WI38 (cell line): ENCODE results near the gene HDDC2.

ENCODE experiments used
- H3K4me3 ChIP-seq: 2 replicates; pipeline ENCODE4 v1.5.1; 2011; ENCODE audit warnings: low read depth, mild to moderate bottlenecking, control low read depth, low read length
- TF ChIP-seq, protein P1 (sequence below): IDR thresholded peaks from 2 replicates; pipeline ENCODE4 v1.5.1; 2012; ENCODE audit warnings: low read depth, mild to moderate bottlenecking, control low read depth, low read length

Gene HDDC2

DNA sequence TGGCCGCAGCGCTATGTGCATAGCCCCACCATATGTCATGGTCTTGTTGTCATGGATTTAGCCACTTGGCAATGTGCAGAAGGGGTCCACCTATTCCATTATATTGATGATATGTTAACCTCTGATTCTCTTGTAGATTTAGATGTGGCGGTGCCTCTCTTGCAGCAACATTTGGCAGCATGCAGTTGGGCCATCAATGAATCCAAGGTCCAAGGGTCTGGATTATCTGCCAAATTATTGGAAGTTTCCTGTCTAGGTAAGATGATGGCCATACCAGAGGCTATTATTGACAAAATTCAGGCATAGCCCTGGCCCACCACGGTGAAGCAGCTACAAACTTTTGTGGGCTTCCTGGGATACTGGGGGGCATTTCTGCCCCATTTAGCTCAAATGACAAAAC is 31.4 kb downstream of the HDDC2 start:
- TF ChIP-seq, protein P1, sequence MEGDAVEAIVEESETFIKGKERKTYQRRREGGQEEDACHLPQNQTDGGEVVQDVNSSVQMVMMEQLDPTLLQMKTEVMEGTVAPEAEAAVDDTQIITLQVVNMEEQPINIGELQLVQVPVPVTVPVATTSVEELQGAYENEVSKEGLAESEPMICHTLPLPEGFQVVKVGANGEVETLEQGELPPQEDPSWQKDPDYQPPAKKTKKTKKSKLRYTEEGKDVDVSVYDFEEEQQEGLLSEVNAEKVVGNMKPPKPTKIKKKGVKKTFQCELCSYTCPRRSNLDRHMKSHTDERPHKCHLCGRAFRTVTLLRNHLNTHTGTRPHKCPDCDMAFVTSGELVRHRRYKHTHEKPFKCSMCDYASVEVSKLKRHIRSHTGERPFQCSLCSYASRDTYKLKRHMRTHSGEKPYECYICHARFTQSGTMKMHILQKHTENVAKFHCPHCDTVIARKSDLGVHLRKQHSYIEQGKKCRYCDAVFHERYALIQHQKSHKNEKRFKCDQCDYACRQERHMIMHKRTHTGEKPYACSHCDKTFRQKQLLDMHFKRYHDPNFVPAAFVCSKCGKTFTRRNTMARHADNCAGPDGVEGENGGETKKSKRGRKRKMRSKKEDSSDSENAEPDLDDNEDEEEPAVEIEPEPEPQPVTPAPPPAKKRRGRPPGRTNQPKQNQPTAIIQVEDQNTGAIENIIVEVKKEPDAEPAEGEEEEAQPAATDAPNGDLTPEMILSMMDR, result no peak
- no peak overlapping the region for H3K4me3 ChIP-seq

DNA sequence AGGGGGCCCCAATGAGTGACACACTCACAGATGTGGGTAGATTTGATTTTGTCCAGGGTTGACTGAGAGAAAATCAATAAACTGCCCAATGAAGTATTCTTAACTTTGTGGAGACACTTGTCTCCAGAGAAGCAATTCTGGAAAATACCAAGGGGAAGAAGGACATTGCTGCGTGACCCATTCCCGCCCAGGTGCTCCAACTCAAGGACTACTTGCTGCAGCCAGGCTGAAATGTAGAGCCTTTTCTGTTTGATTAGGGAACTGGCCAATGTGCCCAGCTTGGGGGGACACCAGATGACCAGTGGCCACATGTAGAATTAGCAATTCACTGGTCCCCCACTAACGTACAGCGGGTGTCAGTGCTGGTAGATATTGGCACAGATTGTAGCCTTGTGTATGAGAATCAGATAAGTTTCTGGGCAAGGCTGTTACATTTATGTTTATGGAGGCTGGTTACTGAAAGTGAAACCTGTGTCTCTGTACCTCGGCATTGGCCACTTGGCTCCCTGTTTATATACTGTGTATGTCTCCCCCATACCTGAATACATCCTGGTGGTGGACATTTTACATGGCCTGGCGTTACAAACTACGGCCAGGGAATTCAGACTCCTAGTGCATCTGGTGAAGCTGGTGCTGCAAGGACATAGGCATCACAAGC is 32.3 kb downstream of the HDDC2 start:
- TF ChIP-seq, protein P1, result no peak
- H3K4me3 ChIP-seq, result no peak overlapping the region

DNA sequence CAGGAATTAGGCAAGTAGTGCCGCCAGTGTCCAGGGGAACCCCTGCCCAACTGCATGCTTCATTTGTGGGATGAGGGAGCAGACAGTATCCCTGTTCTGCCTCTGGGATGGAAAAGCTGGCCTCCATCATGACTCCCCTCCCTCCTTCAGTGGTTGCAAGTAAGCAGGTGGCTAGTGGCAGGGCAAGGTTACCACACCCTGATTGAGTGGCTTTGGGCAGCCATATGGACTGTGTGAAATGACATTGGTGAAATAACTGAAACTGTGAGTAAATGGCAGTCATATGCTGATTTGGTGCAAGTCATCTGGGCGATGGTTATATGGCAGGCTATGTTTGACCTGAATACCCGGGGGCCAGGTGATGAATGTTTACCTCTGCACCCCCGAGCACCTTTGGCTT is 33.0 kb downstream of the HDDC2 start:
- TF ChIP-seq, protein P1, result no peak

DNA sequence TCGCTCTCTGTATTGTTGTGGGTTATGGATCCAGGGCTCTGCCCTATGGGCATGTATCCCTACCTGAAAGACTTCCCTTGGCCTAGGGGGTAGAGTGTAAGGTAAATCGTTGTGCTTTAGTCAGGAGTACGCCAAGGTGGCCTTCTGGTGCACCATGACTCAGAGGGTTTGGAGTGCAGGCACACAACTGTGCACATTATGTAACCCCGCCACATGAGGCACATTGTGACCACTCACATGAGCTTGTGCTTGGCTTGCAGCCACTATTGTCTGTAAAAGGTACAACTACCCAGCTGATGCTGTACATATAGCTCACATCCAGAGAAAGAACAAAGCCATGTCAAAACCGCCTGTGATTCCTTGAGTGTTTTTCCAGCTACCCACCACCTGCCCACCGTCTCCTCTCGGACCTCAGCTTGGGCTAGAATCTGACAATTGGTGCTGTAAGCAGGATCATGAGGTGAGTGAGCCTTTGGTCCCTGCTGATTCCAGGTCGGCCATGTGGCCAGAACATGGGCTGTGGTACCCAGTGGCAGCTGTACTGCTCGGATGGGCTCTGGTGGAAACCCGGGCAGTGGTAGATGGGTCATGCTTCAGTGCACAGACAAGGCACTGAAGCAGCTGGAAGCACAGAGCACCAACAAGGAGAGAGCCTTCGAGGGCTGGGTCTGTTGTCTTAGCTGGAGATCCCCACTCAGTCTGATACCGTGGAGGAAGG is 33.8 kb downstream of the HDDC2 start:
- TF ChIP-seq, protein P1, result no peak

More for the DNA sequence above, 33.0 kb downstream of the HDDC2 start:
- H3K4me3 ChIP-seq, result no peak overlapping the region

DNA sequence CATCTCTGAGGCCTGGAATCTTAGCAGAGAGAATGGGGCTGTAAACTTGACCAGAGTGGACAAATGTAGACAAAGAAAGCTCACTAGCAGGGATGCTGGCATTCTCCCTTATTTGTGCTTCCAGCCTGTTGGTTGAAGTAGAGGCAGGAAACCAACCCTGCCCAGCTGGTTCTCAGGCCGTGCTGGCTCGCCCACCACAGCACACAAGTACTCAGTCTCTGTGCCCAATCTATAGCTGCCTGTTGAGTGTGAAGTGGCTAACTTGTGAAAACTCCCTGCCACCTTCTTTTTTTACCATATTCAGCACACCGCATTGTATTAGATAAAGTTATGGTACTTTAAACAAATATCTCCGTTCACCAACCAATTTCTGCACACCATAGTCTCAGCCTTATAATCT is 37.3 kb downstream of the HDDC2 start:
- TF ChIP-seq, protein P1, result no peak
- no peak overlapping the region for H3K4me3 ChIP-seq

More for the DNA sequence above, 33.8 kb downstream of the HDDC2 start:
- H3K4me3 ChIP-seq, result no peak overlapping the region

DNA sequence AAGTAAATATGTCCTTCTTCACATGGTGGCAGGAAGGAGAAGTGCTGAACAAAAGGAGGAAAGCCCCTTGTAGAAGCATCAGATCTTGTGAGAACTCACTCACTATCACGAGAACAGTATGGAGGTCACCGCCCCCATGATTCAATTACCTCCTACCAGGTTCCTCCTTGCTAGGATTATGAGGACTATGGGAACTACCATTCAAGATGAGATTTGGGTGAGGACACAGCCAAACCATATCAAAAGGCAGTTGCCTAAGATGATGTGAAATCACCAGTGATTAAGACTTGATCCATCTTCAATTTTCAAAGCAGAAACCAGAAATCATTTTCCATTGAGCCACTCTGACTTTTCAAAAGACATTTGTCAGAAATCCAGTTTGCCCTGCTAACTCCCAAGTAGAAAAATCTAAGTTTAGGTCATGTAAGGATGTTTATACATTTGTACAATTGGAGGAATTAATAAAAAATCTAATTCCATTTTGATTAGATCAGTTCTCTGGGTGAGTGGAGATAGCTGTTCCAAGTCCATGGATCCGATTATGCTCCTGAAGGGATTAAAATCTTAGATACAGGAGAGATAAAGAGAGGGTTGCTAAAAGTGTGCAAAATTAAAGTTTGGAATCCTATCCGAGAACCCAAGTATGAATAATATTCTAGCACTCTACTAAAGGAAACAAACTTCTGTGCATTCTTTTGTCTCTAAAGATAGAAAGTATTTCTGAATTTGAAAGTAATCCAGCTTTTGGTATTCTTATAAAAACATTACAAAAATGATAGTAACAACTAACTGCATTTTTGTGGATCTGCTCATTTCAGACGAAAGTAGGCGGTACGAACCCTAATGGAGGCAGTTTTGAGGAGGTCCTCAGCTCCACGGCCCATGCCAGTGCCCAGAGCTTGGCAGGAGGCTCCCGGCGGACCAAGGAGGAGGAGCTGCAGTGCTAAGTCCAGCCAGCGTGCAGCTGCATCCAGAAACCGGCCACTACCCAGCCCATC is 39.5 kb downstream of the HDDC2 start:
- TF ChIP-seq, protein P1, result no peak
- H3K4me3 ChIP-seq, result no peak overlapping the region
